HG02981 (cell line): ENCODE measurements around the gene KCNJ15.

Source experiments
- ATAC-seq: cut with Tn5 transposase; IDR thresholded peaks from one replicate; pipeline ENCODE4 v1.9.1; 2021; ENCODE audit warnings: mild to moderate bottlenecking, moderate library complexity; ENCODE audit not compliant: unreplicated experiment

KCNJ15 gene

DNA sequence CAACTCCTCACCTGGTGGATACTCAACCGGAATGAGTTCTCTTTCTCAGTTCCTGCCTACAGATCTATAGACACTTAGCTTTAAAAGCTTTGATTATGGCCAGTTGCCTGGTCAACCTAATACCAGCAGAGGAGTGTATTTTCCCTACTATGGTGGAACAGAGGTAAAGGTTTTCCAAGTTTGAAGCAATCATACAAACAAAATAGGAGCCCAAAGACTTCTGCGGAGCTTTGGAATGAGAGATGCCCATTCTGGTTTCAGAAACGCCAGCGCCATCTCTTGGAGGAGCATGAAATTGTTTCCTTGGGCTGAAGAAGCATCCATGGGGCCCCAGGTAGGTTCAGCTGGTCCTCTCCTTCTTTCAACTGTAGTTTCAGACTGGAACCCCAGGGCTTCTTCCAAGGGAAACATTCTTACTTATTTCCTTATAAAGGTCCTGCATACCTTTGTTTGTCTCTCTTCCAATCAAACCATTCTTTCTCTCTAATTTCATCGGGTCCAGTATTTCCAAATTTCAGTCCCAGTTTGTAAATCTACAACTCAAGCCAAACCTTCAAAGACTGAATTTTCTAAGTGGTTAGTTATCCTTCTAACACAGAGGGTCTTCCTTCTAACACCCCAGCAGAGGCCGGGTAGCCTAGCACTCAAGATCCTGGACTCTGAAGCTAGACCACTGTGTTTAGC lies 95.9 kb downstream of the KCNJ15 start:
- ATAC-seq: no peak

DNA sequence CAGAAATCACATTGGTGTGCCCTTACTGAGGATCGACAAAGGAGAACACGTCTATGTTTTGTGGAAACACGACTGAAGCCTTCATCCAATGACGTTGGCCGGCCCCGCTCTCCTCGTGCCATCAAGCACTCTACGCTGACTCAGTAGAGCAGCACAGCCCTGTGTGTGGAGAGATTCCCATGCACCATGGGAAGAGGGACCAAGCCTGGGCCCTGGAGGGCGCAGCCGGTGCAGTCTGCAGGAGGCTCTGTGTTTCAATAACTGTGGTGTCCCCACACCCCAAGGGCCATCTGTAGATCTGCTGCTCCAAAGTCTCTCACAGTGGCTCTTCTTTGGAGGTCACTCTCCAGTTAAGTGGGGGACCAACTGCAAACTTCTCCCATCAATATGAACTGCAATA lies 97.4 kb downstream of the KCNJ15 start:
- ATAC-seq: no peak

DNA sequence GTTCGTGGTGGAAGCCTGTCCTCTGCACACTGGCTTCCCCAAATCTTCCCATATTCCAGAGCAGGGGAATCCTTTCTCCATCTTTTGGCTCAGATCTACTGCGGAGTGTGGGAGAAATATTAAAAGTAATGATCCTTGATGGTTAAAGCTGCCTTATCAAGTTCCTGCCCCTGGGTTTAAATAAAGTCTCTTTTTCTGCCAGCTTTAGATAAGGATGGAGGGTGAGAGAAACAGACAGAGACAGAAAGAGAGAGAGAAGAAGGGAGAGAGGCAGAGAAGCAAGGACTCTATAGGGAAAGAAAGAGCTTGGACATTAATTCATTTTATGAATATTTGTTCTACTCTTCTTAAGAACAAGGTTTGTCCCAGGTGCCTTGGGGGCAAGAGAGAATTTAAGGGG lies 98.0 kb downstream of the KCNJ15 start:
- ATAC-seq: no peak

DNA sequence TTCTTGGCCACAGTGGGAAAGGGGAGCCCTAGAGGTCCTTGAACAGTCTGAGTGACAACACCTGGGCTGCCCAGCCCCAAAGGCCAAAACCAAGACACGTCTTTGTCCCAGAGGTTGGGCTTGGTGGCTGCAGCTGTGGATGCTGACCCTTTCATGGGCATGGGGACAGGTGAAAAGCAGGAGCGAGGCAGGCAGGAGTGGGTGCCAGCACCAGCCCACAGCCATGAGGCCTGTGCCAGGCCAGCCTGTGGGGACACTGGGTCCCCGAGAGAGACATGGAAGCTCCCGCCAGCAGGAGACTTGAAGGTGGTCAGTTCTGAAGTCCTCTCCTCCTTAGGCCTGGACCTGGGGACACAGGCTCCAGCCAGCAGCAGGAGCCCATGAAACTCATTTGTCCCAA lies 98.6 kb downstream of the KCNJ15 start:
- ATAC-seq: no peak

DNA sequence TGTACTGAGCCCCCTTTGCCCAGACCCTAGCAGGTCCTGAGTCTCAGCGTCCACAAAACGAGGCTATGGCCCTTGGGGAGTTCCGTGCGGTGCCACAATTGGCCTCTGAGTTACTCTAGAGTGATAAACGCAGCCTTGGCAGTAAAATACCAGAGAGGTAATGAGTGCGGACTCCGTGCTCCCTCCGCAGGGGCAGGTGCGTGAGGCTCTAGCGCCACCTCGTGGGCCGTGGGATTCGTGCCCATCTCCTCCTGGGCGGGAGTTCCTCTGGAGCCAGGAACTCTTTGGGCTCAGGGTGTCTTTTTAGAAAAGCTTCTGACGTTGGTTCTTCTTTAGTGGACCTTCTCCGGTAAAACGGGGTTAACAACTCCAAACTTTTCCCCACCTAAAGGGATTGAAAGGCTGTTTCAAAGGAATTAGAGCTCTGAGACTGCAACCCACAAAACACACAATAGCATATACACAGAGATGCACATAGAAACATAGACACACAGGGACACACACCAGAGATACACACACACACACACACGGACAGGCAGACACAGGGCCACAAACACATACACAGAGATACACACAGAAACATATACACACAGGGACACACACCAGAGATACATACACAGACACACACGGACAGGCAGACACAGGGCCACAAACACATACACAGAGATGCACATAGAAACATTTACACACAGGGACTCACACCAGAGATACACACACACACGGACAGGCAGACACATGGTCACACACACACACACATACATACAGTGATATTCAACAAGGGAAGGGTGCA lies 99.4 kb downstream of the KCNJ15 start:
- ATAC-seq: peak; percentile 60
